Brain microvascular endothelial cell (primary cell): Measurements from ENCODE around the gene OR5K2.

Source experiments
- DNase-seq: peaks from one replicate; pipeline ENCODE4 v3.0.0-alpha.2; 2020
- H3K27ac ChIP-seq: fragments of 250-450 bp; sonication (Bioruptor Pico); 2 replicates; pipeline ENCODE4 v1.5.1; 2020; ENCODE audit warnings: mild to moderate bottlenecking, moderate library complexity
- H3K27me3 ChIP-seq: fragments of 250-450 bp; sonication (Bioruptor Pico); replicated peaks from 2 replicates; pipeline ENCODE4 v1.5.1; 2020; ENCODE audit warnings: mild to moderate bottlenecking
- H3K36me3 ChIP-seq: fragments of 250-450 bp; sonication (Bioruptor Pico); replicated peaks from 2 replicates; pipeline ENCODE4 v1.5.1; 2020; ENCODE audit warnings: mild to moderate bottlenecking
- H3K4me3 ChIP-seq: 2 replicates; pipeline ENCODE4 v1.5.1; 2011; ENCODE audit warnings: low read depth, mild to moderate bottlenecking, control low read depth, low read length, moderate library complexity
- CTCF ChIP-seq: IDR thresholded peaks from 2 replicates; pipeline ENCODE4 v1.5.1; 2011; ENCODE audit warnings: low read depth, mild to moderate bottlenecking, moderate library complexity, low read length, control low read depth, inconsistent platforms; ENCODE audit errors: missing control alignments
- in situ Hi-C: cut with HindIII; loops from 2 replicates; pipeline ENCODE4 v1.10.0; 2017; ENCODE audit warnings: low sequenced_read_pairs, low pct_ligation_motif_present

Gene OR5K2

GRCh38 chr3:98514948-98515347 lies 17.5 kb downstream of the OR5K2 start:
- no peak for DNase-seq
- no peak for TF ChIP-seq CTCF
- no peaks in the 10 kb centered on the region for H3K27me3 ChIP-seq
- in situ Hi-C loops, result no loop called here
- no peak overlapping the region for H3K4me3 ChIP-seq
- H3K27ac ChIP-seq, result no peak overlapping the region
- H3K36me3 ChIP-seq, result peaks cover 20% of the 10 kb centered on the region

GRCh38 chr3:98518816-98519215 lies 21.3 kb downstream of the OR5K2 start:
- peaks cover 20% of the 10 kb centered on the region for H3K36me3 ChIP-seq
- no peaks in the 10 kb centered on the region for H3K27me3 ChIP-seq
- DNase-seq, result no peak
- in situ Hi-C loops, result no loop called here
- TF ChIP-seq CTCF, result no peak
- no peak overlapping the region for H3K4me3 ChIP-seq
- H3K27ac ChIP-seq, result no peak overlapping the region

GRCh38 chr3:98519351-98519750 lies 21.9 kb downstream of the OR5K2 start:
- Histone ChIP-seq H3K27ac (no peak overlapping the region), H3K4me3 (no peak overlapping the region), H3K36me3 (peaks cover 20% of the 10 kb centered on the region), H3K27me3 (no peaks in the 10 kb centered on the region)
- in situ Hi-C loops, result no loop called here
- DNase-seq, result no peak
- TF ChIP-seq CTCF, result no peak

- Histone ChIP-seq H3K27me3 (no peaks in the 10 kb centered on the region), H3K4me3 (peak overlapping the region; percentile 78), H3K27ac (peak overlapping the region; percentile 90), H3K36me3 (peaks cover 6% of the 10 kb centered on the region)
- no peak for TF ChIP-seq CTCF
- peak; percentile 62 for DNase-seq
- in situ Hi-C loops, result no loop called here
Observed at GRCh38 chr3:98521897-98522543, 24.5 kb downstream of the OR5K2 start.

- peak within 1 kb of the TSS; percentile 90 for H3K27ac ChIP-seq
- TF ChIP-seq CTCF, result no peak
- peak within 1 kb of the TSS; percentile 78 for H3K4me3 ChIP-seq
- no peaks in the 10 kb centered on the region for H3K27me3 ChIP-seq
- DNase-seq, result peak; percentile 94
- H3K36me3 ChIP-seq, result peaks cover 4% of the 10 kb centered on the region
- in situ Hi-C loops, result no loop called here
Observed at GRCh38 chr3:98522544-98523281, 25.2 kb downstream of the OR5K2 start, which contains the start of gene CLDND1. CLDND1 (minus strand) TSS chr3:98522902; CDS start chr3:98521424, 1,478 bp downstream.
